Measurements from ENCODE around the gene CAMSAP2.

GRCh38 chr1:200850554-200850953 lies 111.9 kb downstream of the CAMSAP2 start:
- no peak for TF ChIP-seq CTCF (IDR thresholded peaks at IDR 0.05)
- no peak for TF ChIP-seq RFX5 (IDR thresholded peaks at IDR 0.05; ENCODE audit: low read length)
- no peak for TF ChIP-seq RAD21 (IDR thresholded peaks at IDR 0.05; ENCODE audit: low read length)
